Dedifferentiated amniotic fluid mesenchymal stem cell (primary cell): Measurements from ENCODE around the gene MSN.
"Not testable (repeated sequence)": the region's sequence is repeated elsewhere in the genome, so short reads cannot be mapped to it uniquely, and the experiment has no call there.

Experiments
- DNase-seq: peaks from one replicate; pipeline ENCODE4 v3.0.0-alpha.2; 2016; ENCODE audit errors: extremely low spot score

Gene MSN

DNA sequence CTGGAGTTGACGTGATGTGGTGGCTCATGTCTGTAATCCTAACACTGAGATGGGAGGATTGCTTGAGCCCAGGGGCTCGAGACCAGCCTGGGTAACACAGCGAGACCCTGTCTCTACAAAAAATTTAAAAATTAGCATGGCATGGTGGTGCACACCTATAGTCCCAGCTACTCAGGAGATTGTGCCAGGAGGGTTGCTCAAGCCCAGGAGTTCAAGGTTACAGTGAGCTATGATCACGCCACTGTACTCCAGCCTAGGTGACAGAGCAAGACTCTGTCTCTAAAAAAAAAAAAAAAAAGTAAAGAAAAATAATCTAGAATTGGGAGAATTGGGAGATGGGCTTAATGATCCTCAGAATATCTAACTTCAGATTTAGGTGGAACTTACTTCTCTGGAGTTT, 51.1 kb downstream of the MSN start:
- DNase-seq = no peak

GRCh38 chrX:65720381-65720964, 53.0 kb downstream of the MSN start:
- DNase-seq = no peak

- no peak for DNase-seq
Observed at GRCh38 chrX:65723706-65724105, 56.3 kb downstream of the MSN start.

GRCh38 chrX:65726715-65727114, 59.3 kb downstream of the MSN start:
- no peak for DNase-seq

GRCh38 chrX:65731684-65732289, 64.3 kb downstream of the MSN start:
- DNase-seq = no peak

GRCh38 chrX:65740909-65741308, 73.5 kb downstream of the MSN start:
- DNase-seq = no peak

GRCh38 chrX:65741823-65742222, 74.4 kb downstream of the MSN start:
- DNase-seq = no peak

- no peak for DNase-seq
Observed at GRCh38 chrX:65744965-65745364, 77.5 kb downstream of the MSN start.

- DNase-seq = no peak
Observed at GRCh38 chrX:65745427-65745826, 78.0 kb downstream of the MSN start.

GRCh38 chrX:65745992-65746391, 78.5 kb downstream of the MSN start:
- no peak for DNase-seq

DNA sequence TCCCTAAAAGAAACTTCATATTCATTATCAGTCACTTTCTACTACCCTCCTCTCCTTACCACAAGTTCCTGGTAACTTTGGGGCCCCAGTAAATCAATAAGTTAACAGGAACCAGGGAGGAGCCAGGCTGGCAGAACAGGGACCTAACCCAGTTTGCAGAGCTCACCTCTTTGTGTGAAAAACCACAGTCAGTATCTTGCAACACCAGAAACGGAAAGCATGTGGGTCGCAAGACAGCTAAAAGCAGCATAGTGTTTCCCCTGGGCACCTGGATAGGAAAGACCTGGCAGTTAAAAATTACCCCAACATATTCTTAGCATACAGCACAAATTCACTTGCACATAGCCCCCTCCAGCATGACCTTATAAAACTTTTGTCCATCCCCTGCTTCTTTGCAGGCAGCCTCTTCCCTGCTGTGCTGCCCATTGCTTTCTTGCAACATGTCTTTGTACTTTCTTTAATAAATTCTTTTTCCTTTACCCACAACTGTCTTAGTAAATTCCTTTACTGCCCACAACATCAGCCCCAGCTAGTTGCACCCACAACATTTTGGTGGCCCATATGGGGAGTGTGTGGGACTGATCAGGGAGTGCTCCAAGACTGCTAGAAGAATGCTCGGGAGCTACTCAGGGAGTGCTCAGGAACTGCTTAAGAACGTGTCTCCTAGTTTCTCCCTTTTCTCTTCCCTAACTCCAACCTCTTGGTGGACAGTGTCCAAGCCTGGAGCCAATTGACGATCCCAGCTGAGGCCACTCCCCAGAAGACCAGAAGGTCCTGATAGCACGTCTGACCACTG, 83.4 kb downstream of the MSN start:
- DNase-seq = no peak

DNA sequence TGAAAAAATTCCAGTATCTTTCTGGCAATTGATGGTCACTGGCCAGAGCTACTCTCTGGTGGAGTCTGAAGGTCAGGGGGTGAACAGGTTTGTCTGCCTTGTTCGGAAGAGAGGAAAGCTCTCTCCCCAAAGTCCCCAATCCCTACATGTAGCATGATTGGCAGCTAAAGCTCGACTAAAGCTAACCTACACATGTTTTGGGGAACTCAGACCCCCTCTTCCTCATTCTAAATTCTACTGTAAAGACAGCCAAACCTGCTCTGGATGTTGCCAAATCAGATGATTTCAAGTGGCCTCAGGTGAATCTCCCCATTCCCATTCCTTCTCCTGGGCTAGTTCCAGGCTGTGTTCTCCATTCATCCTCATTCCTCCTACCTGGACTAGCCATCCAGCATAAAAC, 84.1 kb downstream of the MSN start:
- no peak for DNase-seq

GRCh38 chrX:65752294-65752693, 84.8 kb downstream of the MSN start:
- no peak for DNase-seq

GRCh38 chrX:65755786-65756185, 88.3 kb downstream of the MSN start:
- DNase-seq = no peak

GRCh38 chrX:65757943-65758342, 90.5 kb downstream of the MSN start:
- no peak for DNase-seq

DNA sequence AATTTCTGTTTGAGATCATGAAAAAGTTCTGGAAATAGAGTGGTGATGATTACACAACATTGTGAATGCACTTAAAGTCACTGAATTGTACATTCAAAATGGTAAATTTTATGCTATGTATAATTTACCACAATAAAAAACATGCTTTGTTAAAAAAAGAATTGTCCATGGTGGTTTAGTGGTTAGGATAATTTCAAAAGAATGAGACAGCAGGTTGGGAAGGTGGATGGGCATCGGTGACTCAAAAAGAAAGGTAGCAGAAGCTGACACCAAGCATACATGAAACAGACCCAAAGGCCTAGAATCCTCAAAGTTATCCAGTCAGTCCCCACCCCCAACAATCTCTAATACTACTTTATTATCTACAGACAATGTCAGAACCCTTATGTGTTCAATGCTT, 91.1 kb downstream of the MSN start:
- no peak for DNase-seq

- DNase-seq = not testable (repeated sequence)
Observed at GRCh38 chrX:65759525-65759924, 92.1 kb downstream of the MSN start.

DNA sequence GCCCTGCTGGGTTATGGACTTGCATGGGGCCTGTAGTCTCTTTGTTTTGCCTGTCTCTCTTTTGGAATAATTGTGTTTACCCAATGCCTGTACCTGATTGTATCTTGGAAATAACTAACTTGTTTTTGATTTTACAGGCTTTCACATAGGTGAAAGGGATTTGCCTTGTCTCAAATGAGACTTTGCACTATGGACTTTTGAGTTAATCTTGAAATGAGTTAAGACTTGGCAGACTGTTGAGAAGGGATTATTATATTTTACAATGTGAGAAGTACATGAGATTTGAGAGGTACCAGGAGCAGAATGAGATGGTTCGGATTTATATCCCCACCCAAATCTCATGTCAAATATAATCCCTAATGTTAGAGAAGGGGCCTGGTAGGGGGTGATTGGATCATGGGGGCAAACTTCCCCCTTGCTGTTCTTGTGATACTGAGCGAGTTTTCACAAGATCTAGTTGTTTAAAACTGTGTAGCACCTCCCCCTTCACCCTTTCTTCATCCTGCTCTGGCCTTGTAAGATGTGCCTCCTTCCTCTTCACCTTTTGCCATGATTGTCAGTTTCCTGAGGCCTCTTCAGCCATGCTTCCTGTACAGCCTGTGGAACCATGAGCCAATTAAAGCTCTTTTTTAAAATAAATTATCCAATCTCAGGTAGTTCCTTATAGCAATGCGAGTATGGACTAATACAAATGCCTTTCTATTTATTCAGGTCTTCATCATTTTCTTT, 102.3 kb downstream of the MSN start:
- no peak for DNase-seq

DNA sequence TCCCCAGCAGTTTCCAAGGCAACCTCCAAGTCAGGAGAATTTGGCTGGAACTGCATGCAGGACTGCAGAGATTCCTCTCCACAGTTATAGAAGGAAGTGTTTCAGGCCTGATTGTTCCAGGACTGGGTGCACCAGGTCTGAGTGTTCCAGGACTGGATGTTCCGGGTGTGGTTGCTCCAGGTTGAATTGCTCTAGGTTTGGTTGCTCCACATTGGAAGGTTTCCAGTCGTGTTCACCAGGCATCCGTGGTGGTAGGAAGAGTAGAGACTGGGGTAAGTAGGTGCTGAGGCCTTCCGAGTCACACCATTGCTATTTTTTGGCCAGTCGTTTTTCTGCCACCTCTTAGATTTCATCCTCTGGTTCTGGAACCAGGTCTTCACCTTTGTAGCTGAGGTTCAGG, 105.4 kb downstream of the MSN start:
- no peak for DNase-seq

GRCh38 chrX:65781845-65782244, 114.4 kb downstream of the MSN start:
- DNase-seq = no peak

- no peak for DNase-seq
Observed at GRCh38 chrX:65783746-65784145, 116.3 kb downstream of the MSN start.
